HCT116 (cell line): ENCODE measurements around the gene ARID2. TPM values are rescaled to one million over a fixed set of nuclear protein-coding genes. Genes with fewer than 3 reads are reported as not detected.

ENCODE experiments used
- ATAC-seq: fragments of 200-7000 bp; cut with Tn5 transposase; 2 replicates; pipeline ENCODE4 v1.9.1; 2020; ENCODE audit warnings: mild to moderate bottlenecking, moderate library complexity
- BruUV-seq: library from RNA; stranded (reverse); fragments of 400-500 nt; replicated peaks from 2 replicates; lab custom pipeline; 2021; lab: Mats Ljungman, UMichigan
- CTCF ChIA-PET: fragments of 300-600 bp; sonication (Branson Sonifier 250); formaldehyde crosslinking; loops from one replicate; lab custom pipeline; 2021; ENCODE audit warnings: antibody characterized with exemption; lab: Charles Lee
- POLR2A ChIA-PET: fragments of 300-600, 350-600 bp; sonication (Branson Sonifier 250); formaldehyde crosslinking; loops from one replicate; lab custom pipeline; 2021; ENCODE audit warnings: antibody characterized with exemption; lab: Charles Lee
- RAD21 ChIA-PET, 2 experiments: fragments of 300-600 bp; sonication (Branson Sonifier 250); formaldehyde crosslinking; loops; one replicate each; lab custom pipeline; 2023; ENCODE audit warnings: low total read pairs in 2 of 2; ENCODE audit not compliant: uncharacterized antibody in 2 of 2, unreplicated experiment in 2 of 2, low non-redundant PET in 1 of 2; lab: Charles Lee
- DNase-seq: peaks from one replicate; pipeline ENCODE4 v3.0.0-alpha.2; 2010; ENCODE audit warnings: low read depth, low spot score
- H2AFZ ChIP-seq: fragments of 200-600 bp; shearing (Covaris generic), sonication (generic); 2 replicates; pipeline ENCODE4 v1.6.1; 2017; ENCODE audit warnings: low read depth, mixed run types, mixed read lengths, antibody characterized with exemption, low read length; ENCODE audit not compliant: poor library complexity, severe bottlenecking
- H3K27ac ChIP-seq: 2 replicates; pipeline ENCODE4 v1.5.1; 2012; ENCODE audit warnings: low read depth, low read length
- H3K27me3 ChIP-seq: fragments of 200-600 bp; sonication (generic); 2 replicates; pipeline ENCODE4 v1.6.1; 2016; ENCODE audit warnings: mixed run types, low read length, mixed read lengths; ENCODE audit not compliant: insufficient read depth
- H3K36me3 ChIP-seq, 2 experiments: fragments of 200-500 bp in 1 of 2; fragments of 200-600 bp in 1 of 2; sonication (Bioruptor generic) in 1 of 2; sonication (generic) in 1 of 2; 2 replicates each; pipeline versions ENCODE4 v1.5.1 to v1.6.1; 2014 to 2016; ENCODE audit warnings: low read length in 2 of 2, inconsistent platforms in 1 of 2, mixed read lengths in 1 of 2, mixed run types in 1 of 2; ENCODE audit not compliant: insufficient read depth in 2 of 2, control insufficient read depth in 1 of 2
- H3K4me1 ChIP-seq, 2 experiments: fragments of 200-600 bp in 1 of 2; sonication (generic) in 1 of 2; 2 replicates each; pipeline versions ENCODE4 v1.5.1 to v1.6.1; 2012 to 2017; ENCODE audit warnings: low read length in 2 of 2, inconsistent platforms in 1 of 2, mild to moderate bottlenecking in 1 of 2, mixed read lengths in 1 of 2, mixed run types in 1 of 2, moderate library complexity in 1 of 2; ENCODE audit not compliant: insufficient read depth in 2 of 2, control insufficient read depth in 1 of 2
- H3K4me2 ChIP-seq: fragments of 200-600 bp; sonication (generic); 2 replicates; pipeline ENCODE4 v1.6.1; 2017; ENCODE audit warnings: mixed run types, low read length, mixed read lengths
- H3K4me3 ChIP-seq, 2 experiments: fragments of 200-600 bp in 1 of 2; sonication (generic) in 1 of 2; replicated peaks in 1 of 2; 2 replicates each; pipeline ENCODE4 v1.5.1; 2011 to 2016; ENCODE audit warnings: low read length in 2 of 2, control low read depth in 1 of 2, low read depth in 1 of 2, mild to moderate bottlenecking in 1 of 2, mixed read lengths in 1 of 2, mixed run types in 1 of 2
- H3K79me2 ChIP-seq: fragments of 200-600 bp; sonication (generic); 2 replicates; pipeline ENCODE4 v1.6.1; 2017; ENCODE audit warnings: mild to moderate bottlenecking, mixed run types, low read length, moderate library complexity, mixed read lengths; ENCODE audit not compliant: insufficient read depth
- H3K9ac ChIP-seq: fragments of 200-600 bp; sonication (generic); 2 replicates; pipeline ENCODE4 v1.6.1; 2016; ENCODE audit warnings: low read length, mixed read lengths
- H3K9me2 ChIP-seq: fragments of 200-600 bp; sonication (generic), shearing (Covaris generic); 2 replicates; pipeline ENCODE4 v1.6.1; 2017; ENCODE audit warnings: mixed run types, mild to moderate bottlenecking, moderate library complexity; ENCODE audit not compliant: insufficient read depth
- H3K9me3 ChIP-seq, 2 experiments: fragments of 200-500 bp in 1 of 2; fragments of 200-600 bp in 1 of 2; sonication (Bioruptor generic) in 1 of 2; sonication (generic) in 1 of 2; 2 replicates each; pipeline ENCODE4 v1.6.1; 2014 to 2017; ENCODE audit warnings: low read length in 2 of 2, mixed read lengths in 2 of 2, inconsistent platforms in 1 of 2, low read depth in 1 of 2, mild to moderate bottlenecking in 1 of 2, mixed run types in 1 of 2, moderate library complexity in 1 of 2; ENCODE audit not compliant: control insufficient read depth in 1 of 2, insufficient read depth in 1 of 2
- H4K20me1 ChIP-seq: fragments of 200-600 bp; sonication (generic), shearing (Covaris generic); 2 replicates; pipeline ENCODE4 v1.6.1; 2017; ENCODE audit warnings: mixed run types, mild to moderate bottlenecking, moderate library complexity; ENCODE audit not compliant: insufficient read depth
- CTCF ChIP-seq, 3 experiments: fragments of 200-600 bp in 1 of 3; sonication (generic) in 1 of 3; IDR thresholded peaks in 2 of 3; conservative IDR thresholded peaks in 1 of 3; 2 replicates each; pipeline ENCODE4 v1.5.1; 2012 to 2017; ENCODE audit warnings: low read depth in 2 of 3, low read length in 2 of 3, antibody characterized with exemption in 1 of 3, borderline replicate concordance in 1 of 3, control low read depth in 1 of 3, mild to moderate bottlenecking in 1 of 3, mixed read lengths in 1 of 3, mixed run types in 1 of 3, moderate library complexity in 1 of 3; ENCODE audit not compliant: insufficient read depth in 1 of 3
- ELF1 ChIP-seq: IDR thresholded peaks from 2 replicates; pipeline ENCODE4 v1.6.1; 2012; ENCODE audit warnings: low read depth, borderline replicate concordance
- JUND ChIP-seq: IDR thresholded peaks from 2 replicates; pipeline ENCODE4 v1.6.1; 2012
- MAX ChIP-seq: IDR thresholded peaks from 2 replicates; pipeline ENCODE4 v1.6.1; 2012
- RAD21 ChIP-seq: IDR thresholded peaks from 2 replicates; pipeline ENCODE4 v1.6.1; 2012; ENCODE audit warnings: low read depth, mild to moderate bottlenecking
- TCF7L2 ChIP-seq: IDR thresholded peaks from 2 replicates; pipeline ENCODE4 v1.7.0; 2011; ENCODE audit warnings: borderline replicate concordance, inconsistent platforms; ENCODE audit not compliant: insufficient read depth, insufficient read length; ENCODE audit errors: extremely low read depth
- intact Hi-C: fragments of 100-400 bp; cut with micrococcal nuclease; formaldehyde crosslinking; loops from 2 replicates; pipeline ENCODE4 v1.10.0; 2022
- total RNA-seq: library from RNA; stranded (reverse); gene quantifications from one replicate; pipeline ENCODE4 v1.2.1, GENCODE V29; 2021; ENCODE audit not compliant: unreplicated experiment

Gene ARID2
- total RNA-seq, 1 experiment from 2014 or later: 30.5 TPM

DNA sequence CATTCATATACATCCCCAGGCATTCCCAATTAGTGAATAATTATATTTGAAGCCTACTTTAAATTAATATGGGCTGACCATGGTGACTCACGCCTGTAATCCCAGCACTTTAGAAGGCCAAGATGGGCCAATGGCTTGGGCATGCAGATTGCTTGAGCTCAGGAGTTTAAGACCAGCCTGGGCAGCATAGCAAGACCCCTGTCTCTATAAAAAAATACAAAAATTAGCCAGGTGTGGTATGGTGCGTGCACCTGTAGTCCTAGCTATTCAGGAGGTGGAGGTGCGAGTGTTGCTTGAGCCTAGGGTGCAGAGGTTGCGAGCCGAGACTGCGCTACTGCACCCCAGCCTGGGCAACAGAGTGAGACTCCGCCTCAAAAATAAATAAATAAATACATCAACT, 7.6 kb upstream of the ARID2 start:
- peaks cover 55% of the 10 kb centered on the region for H3K79me2 ChIP-seq
- POLR2A ChIA-PET: no interaction called here
- BruUV-seq: no TSS peak

GRCh38 chr12:45725631-45726602, 3.6 kb upstream of the ARID2 start:
- Histone ChIP-seq H2AFZ (no peak overlapping the region), H3K9me3 (no peaks in the 10 kb centered on the region), H3K4me3 (peak overlapping the region; percentile 84 to 85), H3K79me2 (peaks cover 66% of the 10 kb centered on the region), H3K4me1 (peaks cover 0 to 14% of the 10 kb centered on the region in 2 experiments; a peak in 1 of 4 replicates), H3K27ac (peak overlapping the region; percentile 94; the same call in 1 of the 2 replicates), H3K36me3 (no peaks in the 10 kb centered on the region), H3K9ac (peak overlapping the region; percentile 82), H3K4me2 (peak overlapping the region; percentile 80), H4K20me1 (no peaks in the 10 kb centered on the region), H3K27me3 (no peaks in the 10 kb centered on the region), H3K9me2 (no peaks in the 10 kb centered on the region)
- ChIA-PET POLR2A (interaction anchor here (1.4 to 1.9 kb wide), 2 partner anchors 16 to 265 kb away, joined by 3 to 6 read pairs; no protein-coding TSS in a partner anchor), RAD21 (no interaction called here), CTCF (interaction anchor here (1.0 to 3.0 kb wide), 4 partner anchors 15 to 575 kb away, joined by 3 to 14 read pairs (median 6); no protein-coding TSS in a partner anchor)
- ATAC-seq: no peak
- intact Hi-C loops: loop anchor here (2.0 to 10.0 kb wide), 5 partner anchors 184 to 595 kb away; no protein-coding TSS in a partner anchor
- no peak for TF ChIP-seq JUND
- TF ChIP-seq RAD21: peak; percentile 54
- peak; percentile 31 to 78 (median 67); a peak in 5 of 6 replicates for TF ChIP-seq CTCF (IDR thresholded peaks at IDR 0.05 in 2 of 3, conservative IDR thresholded peaks at IDR 0.05 in 1 of 3; ENCODE audit: borderline replicate concordance in 1 of 3, insufficient read depth in 1 of 3, low read depth in 2 of 3, low read length in 2 of 3)
- BruUV-seq: no TSS peak
- DNase-seq: no peak

More for the DNA sequence above, 7.6 kb upstream of the ARID2 start:
- Histone ChIP-seq H3K4me1 (peaks cover 0 to 7% of the 10 kb centered on the region in 2 experiments; a peak in 1 of 4 replicates), H3K4me2 (no peak overlapping the region), H2AFZ (no peak overlapping the region), H3K27ac (no peak overlapping the region), H3K9me3 (no peaks in the 10 kb centered on the region), H3K27me3 (no peaks in the 10 kb centered on the region), H3K9ac (no peak overlapping the region), H3K4me3 (no peak overlapping the region), H4K20me1 (no peaks in the 10 kb centered on the region), H3K36me3 (no peaks in the 10 kb centered on the region), H3K9me2 (no peaks in the 10 kb centered on the region)
- ChIA-PET RAD21 (no interaction called here), CTCF (no interaction called here)
- DNase-seq: no peak
- TF ChIP-seq MAX: no peak
- TF ChIP-seq TCF7L2: no peak
- no peak for TF ChIP-seq ELF1
- intact Hi-C loops: loop anchor here (10.0 kb wide), 1 partner anchor 447 kb away; no protein-coding TSS in a partner anchor
- ATAC-seq: no peak
